Esophagus squamous epithelium (tissue), 5 donors: Measurements from ENCODE around the gene RARRES1. TPM values are rescaled to one million over a fixed set of nuclear protein-coding genes. Genes with fewer than 3 reads are reported as not detected.
A peak's percentile ranks its signal among the peaks of the same experiment; 100 is the strongest.

ENCODE experiments used
- DNase-seq: peaks from one replicate; lab custom pipeline; 2025; lab: John Stamatoyannopoulos, UW
- H3K27ac ChIP-seq, 4 donors: fragments of 200-600 bp; sonication (generic); one replicate each; pipeline ENCODE4 v1.5.1; 2016 to 2019; ENCODE audit warnings: mild to moderate bottlenecking in 1 of 4
- H3K27me3 ChIP-seq, 4 donors: fragments of 200-600 bp; sonication (generic); 1 replicate in 3 of 4; 2 replicates in 1 of 4; pipeline versions ENCODE4 v1.5.1 to v1.6.0; 2017 to 2021; ENCODE audit warnings: antibody characterized with exemption in 1 of 4
- H3K36me3 ChIP-seq, 3 donors: fragments of 200-600 bp; sonication (generic); one replicate each; pipeline ENCODE4 v1.5.1; 2016 to 2019
- H3K4me1 ChIP-seq, 3 donors: fragments of 200-600 bp; sonication (generic); one replicate each; pipeline ENCODE4 v1.5.1; 2017 to 2019
- H3K4me3 ChIP-seq, 4 donors: fragments of 200-600 bp; sonication (generic); 1 replicate in 3 of 4; 2 replicates in 1 of 4; pipeline ENCODE4 v1.5.1; 2016 to 2019; ENCODE audit warnings: mild to moderate bottlenecking in 2 of 4, moderate library complexity in 1 of 4
- H3K9me3 ChIP-seq, 3 donors: fragments of 200-600 bp; sonication (generic); one replicate each; pipeline ENCODE4 v1.5.1; 2016 to 2019
- CTCF ChIP-seq, 6 experiments: fragments of 450-650 bp in 4 of 6; fragments of 200-600 bp in 2 of 6; sonication (generic) in 2 of 6; IDR thresholded peaks; one replicate each; pipeline ENCODE4 v1.5.1; 2016 to 2019; ENCODE audit warnings: antibody characterized with exemption in 6 of 6, mild to moderate bottlenecking in 4 of 6, moderate library complexity in 4 of 6
- POLR2A ChIP-seq, 4 donors: fragments of 450-650 bp; IDR thresholded peaks; one replicate each; pipeline ENCODE4 v1.6.1; 2017; ENCODE audit warnings: antibody characterized with exemption in 4 of 4, mild to moderate bottlenecking in 4 of 4, moderate library complexity in 3 of 4
- WGBS, 2 donors: methylation state at CpG; one replicate each; pipeline ENCODE4 v1.1.5; 2018; 5-methylcytosine and 5-hydroxymethylcytosine counted together
- intact Hi-C: fragments of 100-400 bp; cut with DNase I; formaldehyde crosslinking; loops from one replicate; pipeline ENCODE4 v1.15.0; 2022
- total RNA-seq, 4 donors: library from RNA; depleted of rRNA; stranded (reverse); fragments of >200 nt; gene quantifications; one replicate each; pipeline ENCODE4 v1.1.0, GENCODE V29; 2016
- donor health status: DM: yes; HTN: yes; CAD: no.

Gene RARRES1
- total RNA-seq, 4 donors from 2014 or later, result 1.4 to 53.3 (median 6.4) TPM

DNA sequence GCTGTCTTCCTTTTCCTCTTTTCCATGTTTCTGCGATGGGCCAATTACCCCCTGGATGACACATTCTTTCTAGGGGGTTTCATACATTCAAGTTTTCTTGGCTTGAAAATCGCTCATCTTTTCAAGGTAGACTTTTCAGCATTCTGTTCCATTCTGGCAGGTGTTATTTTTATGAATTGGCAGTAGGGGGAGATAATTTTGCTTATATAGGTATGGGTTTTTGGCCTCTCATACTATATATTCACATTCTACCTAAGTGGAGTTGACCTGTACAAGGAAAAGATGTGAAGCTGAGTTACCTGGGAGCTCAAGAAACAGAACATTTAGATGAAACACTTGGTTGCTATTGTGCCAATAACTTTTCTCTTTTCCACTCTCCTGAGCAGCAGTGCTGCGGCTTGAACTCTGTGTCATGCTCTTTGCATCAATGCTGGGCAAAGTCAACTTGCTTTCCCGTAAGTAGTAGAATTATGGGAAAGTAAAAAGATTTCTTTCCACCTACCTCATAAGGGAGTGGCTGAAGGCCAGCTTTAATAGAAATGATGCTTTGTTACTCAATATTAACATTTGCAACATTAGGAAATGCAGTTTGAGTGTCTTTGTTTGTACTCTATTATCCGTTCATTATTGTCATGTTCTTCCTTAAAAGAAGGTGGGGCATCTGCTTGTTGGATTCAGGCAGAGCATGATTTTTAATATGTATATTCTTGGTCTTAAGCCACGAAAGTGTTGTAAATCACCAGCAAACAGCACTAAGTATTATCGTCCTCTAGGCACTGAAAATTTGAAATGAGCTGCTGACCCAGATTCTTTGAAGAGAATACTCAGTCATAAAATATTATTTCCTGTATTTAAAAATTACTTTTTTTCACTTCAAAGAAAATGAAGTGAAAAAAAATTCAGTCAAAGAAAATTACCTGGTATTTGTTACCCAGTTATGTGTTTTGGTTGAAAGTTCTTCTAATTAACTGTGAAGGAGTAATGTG, 41.9 kb upstream of the RARRES1 start:
- intact Hi-C loops, result no loop called here
- TF ChIP-seq POLR2A (IDR thresholded peaks at IDR 0.05) (no peak), CTCF (IDR thresholded peaks at IDR 0.05) (no peak)
- H3K27me3 ChIP-seq, result no peaks in the 10 kb centered on the region
- no peaks in the 10 kb centered on the region for H3K36me3 ChIP-seq
- DNase-seq, result no peak
- no peak overlapping the region for H3K4me3 ChIP-seq
- peaks cover 0 to 41% (median 10%) of the 10 kb centered on the region in 3 donors for H3K4me1 ChIP-seq
- WGBS, 2 donors, result 66 to 73% methylated on average over 7 of the region's 7 CpGs
- H3K27ac ChIP-seq, result peak overlapping the region in 2 of 4 donors; percentile 45 to 51
- no peaks in the 10 kb centered on the region for H3K9me3 ChIP-seq

DNA sequence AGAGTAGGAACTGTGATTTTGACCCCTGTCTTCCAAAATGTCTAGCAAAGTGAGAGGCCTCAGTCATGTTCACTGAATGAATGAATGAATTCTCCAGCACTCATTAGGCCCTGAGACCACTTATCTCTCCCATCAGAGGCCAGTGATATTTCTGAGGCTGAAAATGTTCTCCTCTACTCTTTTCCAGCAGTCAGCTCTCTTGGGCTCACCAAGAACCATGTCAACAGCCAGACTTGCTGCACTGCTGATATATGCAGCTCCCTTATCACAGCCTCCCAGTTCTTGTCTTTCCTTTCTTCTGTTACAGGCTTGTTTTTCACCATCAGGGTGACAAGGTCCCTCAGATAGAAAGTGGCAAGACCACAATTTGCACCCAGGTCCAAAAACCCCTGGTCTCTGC, 40.9 kb upstream of the RARRES1 start:
- Histone ChIP-seq H3K9me3 (no peaks in the 10 kb centered on the region), H3K27ac (peak overlapping the region in 1 of 4 donors; percentile 51), H3K4me3 (no peak overlapping the region), H3K36me3 (no peaks in the 10 kb centered on the region), H3K4me1 (peaks cover 9 to 51% (median 16%) of the 10 kb centered on the region in 3 donors), H3K27me3 (no peaks in the 10 kb centered on the region)
- intact Hi-C loops, result no loop called here
- TF ChIP-seq POLR2A (IDR thresholded peaks at IDR 0.05) (no peak), CTCF (IDR thresholded peaks at IDR 0.05) (no peak)
- DNase-seq, result no peak

DNA sequence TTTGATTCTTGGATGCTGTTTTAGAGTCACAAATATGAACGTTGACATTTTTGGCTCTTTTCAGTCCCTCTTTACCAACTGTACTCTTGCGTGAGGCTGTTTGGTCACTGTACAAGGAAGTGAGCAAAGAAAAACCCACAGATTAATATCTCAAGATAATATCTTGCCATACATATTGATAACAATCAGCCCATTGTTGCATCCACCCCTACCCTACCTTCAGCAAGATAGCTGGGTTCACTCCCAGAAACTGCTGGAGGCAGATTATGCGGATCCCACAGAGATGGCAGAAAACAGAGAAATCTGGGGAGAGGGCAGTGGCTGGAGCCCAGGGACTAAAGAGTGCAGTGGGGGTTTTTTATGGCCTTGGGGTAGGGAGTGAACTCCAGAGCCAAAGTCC, 39.7 kb upstream of the RARRES1 start:
- peak overlapping the region in 3 of 4 donors; percentile 25 to 80 (median 77) for H3K27ac ChIP-seq
- TF ChIP-seq CTCF (IDR thresholded peaks at IDR 0.05) (no peak), POLR2A (IDR thresholded peaks at IDR 0.05) (no peak)
- no peaks in the 10 kb centered on the region for H3K9me3 ChIP-seq
- no peaks in the 10 kb centered on the region for H3K27me3 ChIP-seq
- peaks cover 12 to 58% (median 24%) of the 10 kb centered on the region in 3 donors for H3K4me1 ChIP-seq
- no peak overlapping the region for H3K4me3 ChIP-seq
- intact Hi-C loops, result no loop called here
- DNase-seq, result no peak
- H3K36me3 ChIP-seq, result no peaks in the 10 kb centered on the region
- 71 to 83% methylated on average over 3 of the region's 3 CpGs for WGBS, 2 donors

- Histone ChIP-seq H3K27ac (peak overlapping the region in 3 of 4 donors; percentile 25 to 80 (median 77)), H3K27me3 (no peaks in the 10 kb centered on the region), H3K4me3 (no peak overlapping the region), H3K9me3 (no peaks in the 10 kb centered on the region), H3K4me1 (peaks cover 12 to 62% (median 24%) of the 10 kb centered on the region in 3 donors), H3K36me3 (no peaks in the 10 kb centered on the region)
- DNase-seq, result no peak
- TF ChIP-seq CTCF (IDR thresholded peaks at IDR 0.05) (no peak), POLR2A (IDR thresholded peaks at IDR 0.05) (no peak)
- WGBS, 2 donors, result 100% methylated on average over 1 of the region's 1 CpG
- intact Hi-C loops, result no loop called here
These were observed 39.3 kb upstream of the RARRES1 start for GRCh38 chr3:158771577-158771976.

DNA sequence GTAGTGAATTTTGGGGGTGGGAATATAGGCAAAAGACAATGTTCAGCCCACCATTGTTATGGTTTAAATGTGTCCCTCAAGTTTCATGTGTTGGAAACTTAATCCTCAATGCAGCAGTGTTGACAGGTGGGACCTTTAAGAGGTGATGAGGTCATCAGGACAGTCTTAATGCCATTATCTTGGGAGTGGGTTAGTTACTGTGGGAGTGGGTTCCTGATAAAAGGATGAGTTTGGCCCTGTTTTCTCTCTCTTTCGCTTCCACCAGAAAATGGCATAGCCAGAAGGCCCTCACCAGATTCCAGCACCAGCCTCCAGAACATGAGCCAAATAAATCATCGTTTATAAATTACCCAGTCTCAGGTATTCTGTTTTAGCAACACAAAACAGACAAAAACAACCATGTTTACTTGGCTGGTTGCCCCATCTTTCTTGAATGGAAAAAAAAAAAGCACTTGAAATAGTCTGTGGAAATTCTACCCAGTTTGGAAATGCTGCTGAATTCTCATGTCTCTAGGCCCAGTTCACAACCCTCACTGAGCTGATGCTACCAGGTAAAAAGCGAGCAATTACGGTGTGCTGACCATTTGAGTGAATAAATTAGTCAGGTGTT, 38.6 kb upstream of the RARRES1 start:
- DNase-seq, result no peak
- TF ChIP-seq CTCF (IDR thresholded peaks at IDR 0.05) (no peak), POLR2A (IDR thresholded peaks at IDR 0.05) (no peak)
- Histone ChIP-seq H3K4me1 (peaks cover 12 to 69% (median 24%) of the 10 kb centered on the region in 3 donors), H3K9me3 (no peaks in the 10 kb centered on the region), H3K4me3 (no peak overlapping the region), H3K27ac (peak overlapping the region in 3 of 4 donors; percentile 48 to 80 (median 77)), H3K27me3 (no peaks in the 10 kb centered on the region), H3K36me3 (no peaks in the 10 kb centered on the region)
- WGBS, 2 donors, result 82 to 84% methylated on average over 4 of the region's 4 CpGs
- intact Hi-C loops, result no loop called here
